Endodermal cell (in vitro differentiated cells): ENCODE results near the gene SPC25. TPM values are rescaled to one million over a fixed set of nuclear protein-coding genes. Genes with fewer than 3 reads are reported as not detected.

Experiments used
- DNase-seq: peaks from one replicate; pipeline ENCODE4 v3.0.0-alpha.2; 2017
- H3K27ac ChIP-seq: 2 replicates; pipeline ENCODE4 v1.5.1; 2013; ENCODE audit warnings: mild to moderate bottlenecking, low read depth, low read length, moderate library complexity
- H3K27me3 ChIP-seq: 2 replicates; pipeline ENCODE4 v1.6.1; 2013; ENCODE audit warnings: mild to moderate bottlenecking, low read length, moderate library complexity; ENCODE audit not compliant: insufficient read depth, control insufficient read depth, poor library complexity, severe bottlenecking
- H3K36me3 ChIP-seq: 2 replicates; pipeline ENCODE4 v1.7.0; 2013; ENCODE audit warnings: mild to moderate bottlenecking, low read length, moderate library complexity; ENCODE audit not compliant: control insufficient read depth, insufficient read depth
- H3K4me1 ChIP-seq: one replicate; pipeline ENCODE4 v1.7.0; 2013; ENCODE audit warnings: low read length; ENCODE audit not compliant: control insufficient read depth, insufficient read depth
- H3K4me3 ChIP-seq: 2 replicates; pipeline ENCODE4 v1.5.1; 2013; ENCODE audit warnings: mild to moderate bottlenecking, low read length, moderate library complexity
- H3K9ac ChIP-seq: 2 replicates; pipeline ENCODE4 v1.6.1; 2013; ENCODE audit warnings: mild to moderate bottlenecking, low read length, moderate library complexity; ENCODE audit not compliant: poor library complexity, severe bottlenecking; ENCODE audit errors: extremely low read depth
- H3K9me3 ChIP-seq: 2 replicates; pipeline ENCODE4 v1.6.1; 2013; ENCODE audit warnings: mild to moderate bottlenecking, low read length, moderate library complexity; ENCODE audit not compliant: control insufficient read depth
- H3K27ac Mint-ChIP-seq: 2 replicates; pipeline ENCODE4 v1.8.0; 2020; ENCODE audit warnings: mixed read lengths
- H3K27me3 Mint-ChIP-seq: 2 replicates; pipeline ENCODE4 v1.8.0; 2021; ENCODE audit warnings: mild to moderate bottlenecking, mixed read lengths; ENCODE audit not compliant: insufficient read depth
- H3K36me3 Mint-ChIP-seq: 2 replicates; pipeline ENCODE4 v1.8.0; 2020; ENCODE audit warnings: low read depth, mixed read lengths
- H3K4me1 Mint-ChIP-seq: 2 replicates; pipeline ENCODE4 v1.8.0; 2020; ENCODE audit warnings: mixed read lengths
- H3K4me3 Mint-ChIP-seq: 2 replicates; pipeline ENCODE4 v1.8.0; 2020; ENCODE audit warnings: mild to moderate bottlenecking, moderate library complexity, mixed read lengths
- H3K9me3 Mint-ChIP-seq: 2 replicates; pipeline ENCODE4 v1.8.0; 2020; ENCODE audit warnings: mild to moderate bottlenecking, mixed read lengths
- CTCF ChIP-seq: fragments of 200-600 bp; sonication (generic); conservative IDR thresholded peaks from 2 replicates; pipeline ENCODE4 v1.5.0; 2021; ENCODE audit warnings: antibody characterized with exemption, mild to moderate bottlenecking
- total RNA-seq, 2 donors: library from RNA; stranded (reverse); fragmentation: NEBNext Ultra II Directional in 1 of 2; extraction: Animal tissue kit (Norgen Biotek cat#: 25700) in 1 of 2; gene quantifications; 2 replicates in 1 of 2; 3 replicates in 1 of 2; pipeline ENCODE4 v1.2.1, GENCODE V29; 2021

Gene SPC25
- total RNA-seq, 2 donors from 2014 or later: 22.4 to 57.8 TPM

GRCh38 chr2:168831662-168832061 lies 58.6 kb downstream of the SPC25 start:
- no peak for DNase-seq
- Mint-ChIP-seq H3K4me1 (peaks cover 9% of the 10 kb centered on the region), H3K36me3 (no peaks in the 10 kb centered on the region), H3K27me3 (no peaks in the 10 kb centered on the region), H3K27ac (no peak overlapping the region), H3K9me3 (peaks cover 3% of the 10 kb centered on the region), H3K4me3 (no peak overlapping the region)
- no peak for TF ChIP-seq CTCF
- Histone ChIP-seq H3K36me3 (no peaks in the 10 kb centered on the region), H3K9ac (no peak overlapping the region), H3K4me1 (no peaks in the 10 kb centered on the region), H3K27me3 (no peaks in the 10 kb centered on the region), H3K27ac (no peak overlapping the region), H3K4me3 (no peak overlapping the region), H3K9me3 (no peaks in the 10 kb centered on the region)

GRCh38 chr2:168830958-168831357 lies 59.3 kb downstream of the SPC25 start:
- H3K9me3 ChIP-seq: no peaks in the 10 kb centered on the region
- Mint-ChIP-seq H3K27me3 (no peaks in the 10 kb centered on the region), H3K4me1 (peaks cover 4% of the 10 kb centered on the region), H3K27ac (no peak overlapping the region), H3K36me3 (no peaks in the 10 kb centered on the region), H3K4me3 (no peak overlapping the region), H3K9me3 (peaks cover 3% of the 10 kb centered on the region)
- TF ChIP-seq CTCF: no peak
- no peak overlapping the region for H3K4me3 ChIP-seq
- H3K27me3 ChIP-seq: no peaks in the 10 kb centered on the region
- H3K27ac ChIP-seq: no peak overlapping the region
- no peak for DNase-seq
- H3K36me3 ChIP-seq: no peaks in the 10 kb centered on the region
- no peaks in the 10 kb centered on the region for H3K4me1 ChIP-seq
- H3K9ac ChIP-seq: no peak overlapping the region

- Histone ChIP-seq H3K4me3 (no peak overlapping the region), H3K27ac (no peak overlapping the region), H3K9ac (no peak overlapping the region), H3K9me3 (no peaks in the 10 kb centered on the region), H3K27me3 (no peaks in the 10 kb centered on the region), H3K4me1 (no peaks in the 10 kb centered on the region), H3K36me3 (no peaks in the 10 kb centered on the region)
- Mint-ChIP-seq H3K36me3 (no peaks in the 10 kb centered on the region), H3K9me3 (no peaks in the 10 kb centered on the region), H3K4me1 (peaks cover 10% of the 10 kb centered on the region), H3K27ac (no peak overlapping the region), H3K27me3 (no peaks in the 10 kb centered on the region), H3K4me3 (no peak overlapping the region)
- no peak for TF ChIP-seq CTCF
- DNase-seq: no peak
These were observed 65.1 kb downstream of the SPC25 start for GRCh38 chr2:168825126-168825525.
